Endothelial cell of umbilical vein (primary cell): ENCODE results near the gene LAPTM4A. TPM values are rescaled to one million over a fixed set of nuclear protein-coding genes. Genes with fewer than 3 reads are reported as not detected.

Experiments used
- BruUV-seq: library from RNA; stranded (reverse); fragments of 400-500 nt; replicated peaks from 2 replicates; lab custom pipeline; 2021; lab: Mats Ljungman, UMichigan
- CTCF ChIA-PET: fragments of 300-600, 350-600 bp; sonication (Branson Sonifier 250); formaldehyde crosslinking; loops from one replicate; lab custom pipeline; 2021; ENCODE audit warnings: antibody characterized with exemption, inconsistent platforms; lab: Charles Lee
- POLR2A ChIA-PET: fragments of 300-600, 350-600 bp; sonication (Branson Sonifier 250); formaldehyde crosslinking; loops from one replicate; lab custom pipeline; 2021; ENCODE audit warnings: antibody characterized with exemption, inconsistent platforms; lab: Charles Lee
- DNase-seq: peaks from one replicate; pipeline ENCODE4 v3.0.0-alpha.2; 2011; ENCODE audit warnings: low read depth, low spot score
- FAIRE-seq: peaks from 2 replicates; lab custom pipeline; 2011; peaks lifted over from hg19 to GRCh38; lab: Jason Lieb, UNC
- H2AFZ ChIP-seq: 2 replicates; pipeline ENCODE4 v1.6.0; 2012; ENCODE audit warnings: low read depth, low read length, control low read depth, inconsistent platforms
- H3K27ac ChIP-seq: 2 replicates; pipeline ENCODE4 v1.5.1; 2011; ENCODE audit warnings: low read depth, mild to moderate bottlenecking, control low read depth, low read length, moderate library complexity; ENCODE audit not compliant: insufficient read depth
- H3K27me3 ChIP-seq, 2 experiments: 2 replicates each; pipeline versions ENCODE4 v1.6.0 to v1.6.1; 2011; ENCODE audit warnings: low read length in 2 of 2, mixed read lengths in 1 of 2; ENCODE audit not compliant: control insufficient read depth in 2 of 2, insufficient read depth in 2 of 2
- H3K36me3 ChIP-seq, 2 experiments: 2 replicates in 1 of 2; 3 replicates in 1 of 2; pipeline ENCODE4 v1.5.1; 2011; ENCODE audit warnings: low read length in 2 of 2, mild to moderate bottlenecking in 1 of 2, moderate library complexity in 1 of 2; ENCODE audit not compliant: control insufficient read depth in 2 of 2, insufficient read depth in 2 of 2; ENCODE audit errors: extremely low read depth in 1 of 2
- H3K4me1 ChIP-seq: 3 replicates; pipeline ENCODE4 v1.5.1; 2011; ENCODE audit warnings: mild to moderate bottlenecking, low read length; ENCODE audit not compliant: control insufficient read depth, insufficient read depth; ENCODE audit errors: extremely low read depth
- H3K4me2 ChIP-seq: 2 replicates; pipeline ENCODE4 v1.6.1; 2011; ENCODE audit warnings: low read length, control low read depth, mixed read lengths; ENCODE audit not compliant: insufficient read depth
- H3K4me3 ChIP-seq, 3 experiments: fragments of 200-600 bp in 1 of 3; sonication (generic), shearing (Covaris generic) in 1 of 3; replicated peaks in 1 of 3; 2 replicates each; pipeline ENCODE4 v1.5.1; 2011 to 2016; ENCODE audit warnings: control low read depth in 3 of 3, low read length in 3 of 3, mild to moderate bottlenecking in 2 of 3, inconsistent platforms in 1 of 3, low read depth in 1 of 3, moderate library complexity in 1 of 3; ENCODE audit not compliant: insufficient read depth in 1 of 3
- H3K79me2 ChIP-seq: 2 replicates; pipeline ENCODE4 v1.6.0; 2012; ENCODE audit warnings: low read length, inconsistent platforms; ENCODE audit not compliant: control insufficient read depth, insufficient read depth
- H3K9ac ChIP-seq: replicated peaks from 2 replicates; pipeline ENCODE3; 2011; ENCODE audit warnings: low read length, control low read depth; ENCODE audit not compliant: insufficient read depth; ENCODE audit errors: extremely low read depth
- H3K9me1 ChIP-seq: replicated peaks from 3 replicates; pipeline ENCODE4 v1.6.0; 2011; ENCODE audit warnings: mild to moderate bottlenecking, low read length; ENCODE audit not compliant: control insufficient read depth, insufficient read depth; ENCODE audit errors: extremely low read depth
- H3K9me3 ChIP-seq: replicated peaks from 2 replicates; pipeline ENCODE4 v1.5.1; 2012; ENCODE audit warnings: low read length, inconsistent platforms; ENCODE audit not compliant: control insufficient read depth, insufficient read depth
- H4K20me1 ChIP-seq: replicated peaks from 2 replicates; pipeline ENCODE3; 2011; ENCODE audit warnings: mild to moderate bottlenecking, low read length; ENCODE audit not compliant: control insufficient read depth, insufficient read depth; ENCODE audit errors: extremely low read depth
- EZH2 ChIP-seq: IDR thresholded peaks from 2 replicates; pipeline ENCODE4 v1.6.1; 2012; ENCODE audit warnings: borderline replicate concordance, low read depth, mild to moderate bottlenecking, moderate library complexity, low read length, inconsistent platforms; ENCODE audit not compliant: severe bottlenecking
- FOS ChIP-seq: IDR thresholded peaks from 2 replicates; pipeline ENCODE4 v1.6.1; 2011; ENCODE audit warnings: mild to moderate bottlenecking, low read length, moderate library complexity, borderline replicate concordance; ENCODE audit not compliant: insufficient read depth
- GATA2 ChIP-seq: IDR thresholded peaks from 2 replicates; pipeline ENCODE4 v1.7.0; 2011; ENCODE audit warnings: low read depth, mild to moderate bottlenecking, moderate library complexity, mixed read lengths, low read length; ENCODE audit not compliant: insufficient read length, insufficient read depth
- JUN ChIP-seq: IDR thresholded peaks from 2 replicates; pipeline ENCODE4 v1.6.1; 2011; ENCODE audit warnings: borderline replicate concordance, low read depth; ENCODE audit not compliant: insufficient read length, insufficient read depth
- MYC ChIP-seq: IDR thresholded peaks from one replicate; pipeline ENCODE4 v1.6.1; 2011; ENCODE audit warnings: mild to moderate bottlenecking, low read depth, low read length
- POLR2A ChIP-seq: IDR thresholded peaks from 2 replicates; pipeline ENCODE4 v1.6.1; 2012; ENCODE audit warnings: low read depth, mild to moderate bottlenecking, control low read depth, low read length
- POLR2AphosphoS5 ChIP-seq: IDR thresholded peaks from 2 replicates; pipeline ENCODE4 v1.6.1; 2012; ENCODE audit warnings: low read depth, mild to moderate bottlenecking, control low read depth, low read length, moderate library complexity; ENCODE audit not compliant: insufficient read depth
- dilution Hi-C: fragments of 300-500 bp; cut with MboI; formaldehyde crosslinking; loops from one replicate; pipeline ENCODE4 v1.15.0; 2019; ENCODE audit warnings: low sequenced_read_pairs; ENCODE audit not compliant: extremely low pct_ligation_motif_present
- intact Hi-C: fragments of 100-400 bp; cut with micrococcal nuclease; formaldehyde crosslinking; loops from one replicate; pipeline ENCODE4 v1.10.0; 2022
- polyA plus RNA-seq, 4 experiments: library from polyadenylated mRNA; depleted of rRNA in 3 of 4; stranded (reverse) in 3 of 4; unstranded in 1 of 4; fragments of >200 nt; gene quantifications; 2 replicates each; pipeline versions ENCODE4 v1.2.1 to v1.2.3, GENCODE V29; 2011 to 2012; ENCODE audit warnings: missing spikeins in 1 of 4
- total RNA-seq: library from RNA; stranded (reverse); gene quantifications from 2 replicates; pipeline ENCODE4 v1.2.3, GENCODE V29; 2021
- TF ChIP-seq, protein P1 (sequence below), 2 donors: IDR thresholded peaks; 1 replicate in 1 of 2; 2 replicates in 1 of 2; pipeline ENCODE4 v1.5.1; 2011; ENCODE audit warnings: low read length in 2 of 2, mild to moderate bottlenecking in 2 of 2, moderate library complexity in 2 of 2, control low read depth in 1 of 2, inconsistent platforms in 1 of 2, low read depth in 1 of 2; ENCODE audit not compliant: insufficient read depth in 1 of 2; ENCODE audit errors: extremely low read depth in 1 of 2
- TF ChIP-seq, protein P2 (sequence below): IDR thresholded peaks from 2 replicates; pipeline ENCODE4 v1.6.1; 2011; ENCODE audit not compliant: insufficient read depth, insufficient read length

The LAPTM4A gene
- total and polyA plus RNA-seq, 2 donors (not counting 3 experiments of a cell fraction or from before 2014, with no cell fraction given): 155 to 427 TPM

DNA sequence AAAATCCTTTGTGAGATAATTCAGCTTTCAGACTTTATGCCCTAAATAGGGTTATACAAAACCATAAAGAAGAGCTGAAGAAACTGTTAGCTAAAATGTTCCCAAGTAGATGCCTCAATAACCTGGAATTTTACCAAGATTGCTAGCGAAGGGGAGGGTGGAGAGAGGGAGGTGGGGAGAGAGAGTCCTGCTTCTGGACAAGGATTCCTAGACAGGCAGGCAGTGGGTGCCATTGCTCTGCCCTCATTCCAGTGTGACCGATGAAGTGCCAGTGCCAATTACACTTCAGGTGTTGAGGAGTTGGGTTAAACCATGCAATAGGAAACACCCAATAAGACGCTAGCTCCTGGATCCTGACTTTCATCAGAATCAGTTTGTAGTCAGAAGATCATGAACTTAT, 18.1 kb downstream of the LAPTM4A start:
- Histone ChIP-seq H3K27me3 (no peaks in the 10 kb centered on the region), H3K4me1 (peaks cover 42% of the 10 kb centered on the region), H4K20me1 (no peaks in the 10 kb centered on the region), H3K9me1 (no peaks in the 10 kb centered on the region), H3K27ac (no peak overlapping the region), H3K36me3 (peaks cover 15% of the 10 kb centered on the region in 2 experiments), H3K79me2 (peaks cover 16% of the 10 kb centered on the region), H2AFZ (no peak overlapping the region), H3K9me3 (no peaks in the 10 kb centered on the region), H3K4me3 (no peak overlapping the region), H3K4me2 (no peak overlapping the region), H3K9ac (no peak overlapping the region)
- no TSS peak for BruUV-seq
- TF ChIP-seq POLR2A (no peak), MYC (no peak), GATA2 (no peak), POLR2AphosphoS5 (no peak), FOS (no peak), EZH2 (no peak), JUN (no peak)
- TF ChIP-seq, protein P1, sequence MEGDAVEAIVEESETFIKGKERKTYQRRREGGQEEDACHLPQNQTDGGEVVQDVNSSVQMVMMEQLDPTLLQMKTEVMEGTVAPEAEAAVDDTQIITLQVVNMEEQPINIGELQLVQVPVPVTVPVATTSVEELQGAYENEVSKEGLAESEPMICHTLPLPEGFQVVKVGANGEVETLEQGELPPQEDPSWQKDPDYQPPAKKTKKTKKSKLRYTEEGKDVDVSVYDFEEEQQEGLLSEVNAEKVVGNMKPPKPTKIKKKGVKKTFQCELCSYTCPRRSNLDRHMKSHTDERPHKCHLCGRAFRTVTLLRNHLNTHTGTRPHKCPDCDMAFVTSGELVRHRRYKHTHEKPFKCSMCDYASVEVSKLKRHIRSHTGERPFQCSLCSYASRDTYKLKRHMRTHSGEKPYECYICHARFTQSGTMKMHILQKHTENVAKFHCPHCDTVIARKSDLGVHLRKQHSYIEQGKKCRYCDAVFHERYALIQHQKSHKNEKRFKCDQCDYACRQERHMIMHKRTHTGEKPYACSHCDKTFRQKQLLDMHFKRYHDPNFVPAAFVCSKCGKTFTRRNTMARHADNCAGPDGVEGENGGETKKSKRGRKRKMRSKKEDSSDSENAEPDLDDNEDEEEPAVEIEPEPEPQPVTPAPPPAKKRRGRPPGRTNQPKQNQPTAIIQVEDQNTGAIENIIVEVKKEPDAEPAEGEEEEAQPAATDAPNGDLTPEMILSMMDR (IDR thresholded peaks at IDR 0.05; ENCODE audit: extremely low read depth in 1 of 2, insufficient read depth in 1 of 2, low read depth in 1 of 2, low read length in 2 of 2): no peak
- TF ChIP-seq, protein P2, sequence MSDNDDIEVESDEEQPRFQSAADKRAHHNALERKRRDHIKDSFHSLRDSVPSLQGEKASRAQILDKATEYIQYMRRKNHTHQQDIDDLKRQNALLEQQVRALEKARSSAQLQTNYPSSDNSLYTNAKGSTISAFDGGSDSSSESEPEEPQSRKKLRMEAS: no peak
- FAIRE-seq (no peak), DNase-seq (no peak)
- ChIA-PET CTCF (interaction anchor here (5.9 kb wide), 1 partner anchor 18 kb away, joined by 65 read pairs; no protein-coding TSS in a partner anchor), POLR2A (no interaction called here)
- intact Hi-C loops (no loop called here), dilution Hi-C loops (no loop called here)
